H1 (cell line): ENCODE measurements around the gene SH3RF3.

Experiments used
- CEBPB ChIP-seq: IDR thresholded peaks from 2 replicates; pipeline ENCODE4 v1.6.1; 2012; ENCODE audit warnings: low read depth, low read length
- EP300 ChIP-seq, 2 experiments: IDR thresholded peaks; 1 replicate in 1 of 2; 2 replicates in 1 of 2; pipeline ENCODE4 v1.6.1; 2011 to 2012; ENCODE audit warnings: low read depth in 2 of 2, low read length in 2 of 2, mild to moderate bottlenecking in 2 of 2, borderline replicate concordance in 1 of 2, inconsistent platforms in 1 of 2, moderate library complexity in 1 of 2
- EZH2 ChIP-seq: fragments of 200-600 bp; sonication (generic); IDR thresholded peaks from 2 replicates; pipeline ENCODE4 v1.7.1; 2012; ENCODE audit warnings: low read depth, mild to moderate bottlenecking, moderate library complexity, low read length, inconsistent platforms; ENCODE audit not compliant: severe bottlenecking
- JUN ChIP-seq: IDR thresholded peaks from 2 replicates; pipeline ENCODE4 v1.6.1; 2011; ENCODE audit warnings: low read depth, mild to moderate bottlenecking, improper control_type of control experiment, low read length
- POLR2A ChIP-seq, 2 experiments: IDR thresholded peaks; 1 replicate in 1 of 2; 2 replicates in 1 of 2; pipeline ENCODE4 v1.6.1; 2011; ENCODE audit warnings: low read depth in 2 of 2, low read length in 2 of 2, mild to moderate bottlenecking in 2 of 2; ENCODE audit errors: control extremely low read depth in 1 of 2
- RAD21 ChIP-seq, 2 experiments: IDR thresholded peaks in 1 of 2; conservative IDR thresholded peaks in 1 of 2; 2 replicates each; pipeline ENCODE4 v1.6.1; 2011; ENCODE audit warnings: low read depth in 2 of 2, low read length in 2 of 2, improper control_type of control experiment in 1 of 2, inconsistent platforms in 1 of 2, mild to moderate bottlenecking in 1 of 2, moderate library complexity in 1 of 2
- RBBP5 ChIP-seq: IDR thresholded peaks from 2 replicates; pipeline ENCODE4 v1.7.1; 2012; ENCODE audit warnings: low read depth, mild to moderate bottlenecking, inconsistent platforms, low read length, moderate library complexity, borderline replicate concordance
- RFX5 ChIP-seq: IDR thresholded peaks from 2 replicates; pipeline ENCODE4 v1.6.1; 2011; ENCODE audit warnings: low read depth, low read length, improper control_type of control experiment, borderline replicate concordance
- SIRT6 ChIP-seq: IDR thresholded peaks from one replicate; pipeline ENCODE4 v1.7.1; 2012; ENCODE audit warnings: low read length, inconsistent platforms
- TF ChIP-seq, protein P1 (sequence below), 3 experiments: IDR thresholded peaks; 1 replicate in 2 of 3; 2 replicates in 1 of 3; pipeline versions ENCODE4 v1.5.1 to v1.6.1; 2011; ENCODE audit warnings: low read length in 3 of 3, mild to moderate bottlenecking in 3 of 3, inconsistent platforms in 2 of 3, low read depth in 1 of 3, moderate library complexity in 1 of 3; ENCODE audit not compliant: insufficient read depth in 1 of 3; ENCODE audit errors: control extremely low read depth in 1 of 3

DNA sequence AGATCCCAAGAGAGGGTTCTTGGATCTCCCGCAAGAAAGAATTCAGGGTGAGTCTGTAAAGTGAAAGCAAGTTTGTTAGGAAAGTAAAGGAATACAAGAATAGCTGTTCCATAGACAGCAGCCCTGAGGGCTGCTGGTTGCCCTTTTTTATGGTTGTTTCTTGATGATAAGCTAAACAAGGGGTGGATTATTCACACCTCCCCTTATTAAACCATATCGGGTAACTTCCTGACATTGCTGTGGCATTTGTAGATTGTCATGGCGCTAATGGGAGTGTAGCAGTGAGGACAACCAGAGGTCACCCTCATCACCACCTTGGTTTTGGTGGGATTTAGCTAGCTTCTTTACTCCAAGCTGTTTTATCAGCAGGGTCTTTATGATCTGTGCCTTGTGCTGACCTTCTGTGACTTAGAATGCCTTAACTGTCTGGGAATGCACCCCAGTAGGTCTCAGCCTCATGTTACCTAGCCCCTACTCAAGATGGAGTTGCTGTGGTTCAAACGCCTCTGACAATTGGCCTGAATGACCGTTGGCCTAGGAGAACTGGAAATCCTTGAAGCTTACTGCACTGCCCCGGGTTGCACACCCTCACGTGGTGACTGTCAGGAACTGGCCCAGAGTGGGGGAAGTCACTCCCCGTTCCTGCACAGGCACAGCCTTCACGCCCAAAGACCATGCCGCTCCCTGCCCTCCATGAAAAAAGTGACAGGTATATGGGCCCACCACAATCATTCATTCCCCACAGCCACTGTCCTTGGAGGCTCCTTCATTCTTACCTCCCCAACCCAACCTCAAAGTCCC lies 347.8 kb downstream of the SH3RF3 start:
- TF ChIP-seq, protein P1, sequence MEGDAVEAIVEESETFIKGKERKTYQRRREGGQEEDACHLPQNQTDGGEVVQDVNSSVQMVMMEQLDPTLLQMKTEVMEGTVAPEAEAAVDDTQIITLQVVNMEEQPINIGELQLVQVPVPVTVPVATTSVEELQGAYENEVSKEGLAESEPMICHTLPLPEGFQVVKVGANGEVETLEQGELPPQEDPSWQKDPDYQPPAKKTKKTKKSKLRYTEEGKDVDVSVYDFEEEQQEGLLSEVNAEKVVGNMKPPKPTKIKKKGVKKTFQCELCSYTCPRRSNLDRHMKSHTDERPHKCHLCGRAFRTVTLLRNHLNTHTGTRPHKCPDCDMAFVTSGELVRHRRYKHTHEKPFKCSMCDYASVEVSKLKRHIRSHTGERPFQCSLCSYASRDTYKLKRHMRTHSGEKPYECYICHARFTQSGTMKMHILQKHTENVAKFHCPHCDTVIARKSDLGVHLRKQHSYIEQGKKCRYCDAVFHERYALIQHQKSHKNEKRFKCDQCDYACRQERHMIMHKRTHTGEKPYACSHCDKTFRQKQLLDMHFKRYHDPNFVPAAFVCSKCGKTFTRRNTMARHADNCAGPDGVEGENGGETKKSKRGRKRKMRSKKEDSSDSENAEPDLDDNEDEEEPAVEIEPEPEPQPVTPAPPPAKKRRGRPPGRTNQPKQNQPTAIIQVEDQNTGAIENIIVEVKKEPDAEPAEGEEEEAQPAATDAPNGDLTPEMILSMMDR (IDR thresholded peaks at IDR 0.05; ENCODE audit: control extremely low read depth in 1 of 3, insufficient read depth in 1 of 3, low read depth in 1 of 3, low read length in 3 of 3) = no peak
- TF ChIP-seq JUN (no peak), POLR2A (IDR thresholded peaks at IDR 0.05; ENCODE audit: control extremely low read depth in 1 of 2, low read depth in 2 of 2, low read length in 2 of 2) (no peak), EZH2 (no peak), EP300 (IDR thresholded peaks at IDR 0.05; ENCODE audit: borderline replicate concordance in 1 of 2, low read depth in 2 of 2, low read length in 2 of 2) (no peak), CEBPB (no peak), SIRT6 (no peak), RAD21 (IDR thresholded peaks at IDR 0.05 in 1 of 2, conservative IDR thresholded peaks at IDR 0.05 in 1 of 2; ENCODE audit: low read depth in 2 of 2, low read length in 2 of 2) (no peak), RFX5 (no peak), RBBP5 (no peak)
